GM19193 (cell line): Measurements from ENCODE around the gene CLSTN2.

Source experiments
- POLR2A ChIP-seq: IDR thresholded peaks from 4 replicates; pipeline ENCODE4 v1.6.1; 2011; ENCODE audit not compliant: insufficient read depth, insufficient read length; ENCODE audit errors: extremely low read depth

CLSTN2 gene

DNA sequence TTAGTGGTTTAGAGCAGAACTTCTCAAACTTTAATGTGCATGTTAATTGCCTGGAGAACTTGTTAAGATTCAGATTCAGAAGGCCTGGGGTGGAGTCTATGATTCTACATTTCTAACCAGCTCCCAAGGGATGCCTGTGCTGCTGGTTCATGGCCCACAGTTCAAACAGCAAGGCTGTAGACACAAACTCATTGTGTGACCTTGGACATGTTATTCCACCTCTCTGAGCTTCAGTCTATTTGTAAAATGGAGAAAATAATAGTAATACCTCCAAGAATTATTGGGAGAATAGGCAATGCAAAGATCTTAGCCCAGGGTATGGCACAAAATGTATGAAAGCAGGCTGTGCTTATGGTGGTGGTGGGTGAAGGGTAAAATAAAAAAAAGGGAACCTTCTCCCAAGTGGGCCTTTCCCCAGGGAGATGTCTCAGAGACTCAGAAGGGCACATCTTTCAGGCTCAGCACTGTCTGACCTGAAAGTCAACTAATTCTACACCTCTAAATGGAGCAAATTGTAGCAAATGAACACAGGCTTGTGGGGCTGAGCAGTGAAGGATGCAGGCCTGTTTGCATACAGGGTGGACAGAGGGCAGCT, 566.9 kb downstream of the CLSTN2 start:
- TF ChIP-seq POLR2A: no peak

DNA sequence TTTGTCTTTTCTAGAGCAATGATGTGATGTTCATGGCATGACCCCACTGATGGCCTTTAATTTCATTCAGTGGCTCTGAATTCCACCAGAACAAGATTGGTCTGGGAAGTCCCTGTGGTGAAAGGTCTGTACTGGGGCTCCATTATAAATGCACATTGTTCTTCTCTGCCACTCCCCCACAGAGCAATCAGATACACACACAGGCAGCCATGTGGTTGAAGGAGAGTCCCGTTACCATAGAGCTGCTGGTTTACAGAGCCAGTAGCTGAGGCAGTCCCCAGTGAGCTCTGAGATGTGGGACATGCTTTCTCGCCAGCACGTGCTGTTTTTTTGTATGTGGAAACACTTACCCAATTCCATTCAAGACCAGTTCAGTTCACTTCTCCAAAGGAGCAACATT, 570.2 kb downstream of the CLSTN2 start:
- no peak for TF ChIP-seq POLR2A

DNA sequence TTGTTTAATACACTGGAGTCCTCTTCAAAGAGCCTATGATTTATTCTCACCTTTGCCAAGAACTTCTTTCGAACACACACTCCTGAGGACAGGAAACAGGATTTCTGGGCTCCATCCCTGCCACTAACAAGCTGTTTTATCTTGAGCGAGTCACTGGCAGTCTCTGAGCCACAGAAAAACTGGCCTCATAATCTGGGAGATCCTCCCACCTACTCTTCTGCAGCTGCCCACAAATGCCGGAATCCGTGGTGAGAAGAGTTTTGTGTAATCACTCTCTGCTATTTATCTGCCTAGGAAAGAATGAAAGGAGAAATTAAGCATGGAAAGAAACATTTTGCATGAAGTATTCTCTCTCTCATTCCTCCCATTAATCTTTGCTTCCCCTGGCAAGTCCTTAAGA, 570.9 kb downstream of the CLSTN2 start:
- no peak for TF ChIP-seq POLR2A

GRCh38 chr3:140508550-140508949, 573.6 kb downstream of the CLSTN2 start:
- no peak for TF ChIP-seq POLR2A

DNA sequence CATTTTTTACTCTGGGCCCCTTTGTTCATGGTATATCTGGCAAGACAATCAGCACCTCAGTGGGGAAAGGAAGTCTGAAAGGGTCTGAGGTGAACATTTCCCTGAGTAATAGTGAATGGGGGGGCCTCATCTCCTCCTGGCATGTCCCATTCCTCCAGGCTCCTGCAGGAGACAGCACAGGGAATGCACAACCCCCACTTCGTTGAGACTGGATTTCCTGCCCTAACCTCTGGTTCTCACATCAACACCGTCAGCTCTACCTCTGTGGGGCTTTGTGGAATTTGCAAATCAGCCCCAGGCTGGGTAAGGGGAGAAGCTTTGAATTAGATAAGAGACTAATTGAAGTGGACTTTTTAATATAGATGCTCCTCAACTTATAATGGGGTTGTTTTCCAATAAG, 574.5 kb downstream of the CLSTN2 start:
- no peak for TF ChIP-seq POLR2A

- no peak for TF ChIP-seq POLR2A
Measured at GRCh38 chr3:140510303-140510861, 575.4 kb downstream of the CLSTN2 start.

DNA sequence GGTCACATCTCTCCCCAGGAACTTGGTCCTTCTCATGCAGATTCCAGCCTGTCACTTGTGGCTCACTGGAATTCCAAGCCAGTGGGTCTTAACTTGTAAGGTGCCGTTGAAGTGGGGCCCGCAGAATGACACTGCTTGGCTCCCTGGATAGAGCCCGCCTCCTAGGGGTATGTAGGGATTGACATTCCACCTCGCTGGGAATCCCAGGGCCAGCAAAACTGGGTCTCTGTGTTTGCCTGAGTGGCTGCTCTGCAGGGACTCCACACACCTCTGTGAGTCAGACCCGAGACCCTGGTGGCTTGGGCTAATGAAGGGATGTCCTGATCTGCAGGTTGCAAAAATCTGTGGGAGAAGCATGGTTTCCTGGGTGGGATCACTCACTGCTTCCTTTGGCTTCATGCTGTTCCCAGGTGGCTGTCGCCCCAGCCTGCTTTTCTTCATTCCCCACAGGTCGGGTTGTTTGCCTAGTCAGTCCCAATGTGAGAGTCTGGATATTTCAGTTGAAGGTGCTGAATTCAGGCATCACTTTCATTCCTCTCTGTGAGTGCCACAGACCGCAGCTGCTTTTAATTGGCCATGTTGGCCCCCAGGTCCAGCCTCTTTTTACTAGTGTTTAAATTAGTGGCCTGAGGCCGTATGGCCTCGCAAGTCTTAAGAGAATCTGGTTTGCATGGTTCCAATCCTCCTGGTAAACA, 586.9 kb downstream of the CLSTN2 start:
- no peak for TF ChIP-seq POLR2A

DNA sequence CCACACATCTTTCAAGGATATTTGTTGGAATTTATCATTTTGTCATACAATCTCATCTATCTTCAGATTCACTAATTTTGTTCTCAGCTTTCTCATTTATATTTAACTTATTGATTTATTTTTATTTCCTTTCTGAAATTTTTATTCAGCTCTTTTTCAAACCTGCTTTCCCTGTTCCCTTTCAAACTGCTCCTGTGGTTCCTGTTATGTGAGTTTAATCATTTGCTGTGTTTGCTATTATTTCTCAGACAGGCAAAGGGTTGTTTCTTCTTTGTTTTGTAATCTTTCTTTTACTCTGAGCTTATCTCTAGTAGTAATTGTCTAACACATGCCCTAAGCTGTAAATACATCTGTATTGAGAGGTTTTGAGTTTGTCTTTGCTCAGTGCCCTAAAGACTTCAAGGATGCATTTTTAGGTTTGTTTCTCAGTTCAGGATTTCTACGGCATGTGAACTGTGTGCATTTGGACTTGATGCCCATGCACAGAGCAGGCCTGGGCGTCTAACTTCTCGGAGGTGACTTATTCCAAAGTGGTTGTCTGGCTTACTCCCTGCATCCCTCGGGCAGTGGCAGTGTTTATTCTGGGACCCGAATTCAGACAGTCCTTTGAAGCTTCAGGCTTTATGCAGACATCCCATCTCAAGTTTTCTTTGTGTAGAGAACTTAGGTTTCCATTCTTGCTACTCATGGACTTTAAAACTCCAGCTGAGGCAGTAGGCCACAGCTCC, 587.8 kb downstream of the CLSTN2 start:
- TF ChIP-seq POLR2A: no peak

DNA sequence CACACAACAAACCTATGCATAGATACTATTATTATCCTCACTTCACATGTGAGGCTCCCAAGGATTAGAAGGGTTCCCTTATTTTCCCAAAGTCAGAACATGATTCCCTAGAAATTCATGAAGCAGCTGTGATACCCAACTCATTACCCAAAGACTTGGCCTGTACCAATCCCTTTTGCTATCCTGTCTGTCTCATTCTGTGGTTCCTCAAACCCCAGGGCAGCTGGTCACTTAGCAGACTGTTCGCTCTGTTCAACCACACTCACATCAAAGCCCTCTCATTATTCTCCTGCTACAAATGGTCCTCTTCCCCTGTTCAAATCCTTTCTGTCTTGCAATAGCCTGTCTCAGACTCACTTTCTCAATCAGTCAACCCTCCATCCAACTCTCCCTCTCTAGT, 588.6 kb downstream of the CLSTN2 start:
- TF ChIP-seq POLR2A: no peak

DNA sequence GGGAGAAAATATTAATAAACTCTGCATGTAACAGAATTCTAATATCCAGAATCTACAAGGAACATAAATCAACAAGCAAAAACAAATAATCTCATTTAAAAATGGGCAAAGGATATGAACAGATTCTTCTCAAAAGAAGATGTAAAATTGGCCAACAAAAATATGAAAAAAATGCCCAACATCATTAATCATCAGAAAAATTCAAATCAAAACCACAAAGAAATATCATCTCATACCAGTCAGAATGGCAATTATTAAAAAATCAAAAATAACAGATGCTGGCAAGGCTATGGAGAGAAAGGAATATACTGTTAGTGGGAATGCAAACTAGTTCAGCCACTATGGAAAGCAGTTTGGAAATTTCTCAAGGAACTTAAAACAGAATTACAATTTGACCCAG, 592.2 kb downstream of the CLSTN2 start:
- TF ChIP-seq POLR2A: no peak

- TF ChIP-seq POLR2A: no peak
Measured at GRCh38 chr3:140529096-140529495, 594.1 kb downstream of the CLSTN2 start.

GRCh38 chr3:140529558-140529957, 594.6 kb downstream of the CLSTN2 start:
- no peak for TF ChIP-seq POLR2A

DNA sequence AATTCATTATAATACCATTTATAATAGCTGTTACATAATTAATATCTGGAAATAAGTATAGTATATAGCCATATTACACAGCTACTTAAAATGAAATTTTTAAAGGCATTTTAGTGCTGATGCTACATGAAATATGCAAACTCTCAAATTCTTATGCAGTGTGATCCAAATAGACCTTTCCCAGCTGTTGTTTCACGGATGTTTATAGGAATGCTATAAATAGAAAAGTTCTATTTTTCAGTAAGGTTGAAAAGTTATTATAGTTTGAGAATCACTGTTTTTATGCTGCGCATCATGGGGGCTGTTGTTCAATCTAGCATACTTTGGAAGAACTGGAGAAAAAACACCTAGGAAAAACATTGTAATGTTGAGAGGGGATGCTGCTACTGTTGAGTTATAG, 595.1 kb downstream of the CLSTN2 start:
- no peak for TF ChIP-seq POLR2A

DNA sequence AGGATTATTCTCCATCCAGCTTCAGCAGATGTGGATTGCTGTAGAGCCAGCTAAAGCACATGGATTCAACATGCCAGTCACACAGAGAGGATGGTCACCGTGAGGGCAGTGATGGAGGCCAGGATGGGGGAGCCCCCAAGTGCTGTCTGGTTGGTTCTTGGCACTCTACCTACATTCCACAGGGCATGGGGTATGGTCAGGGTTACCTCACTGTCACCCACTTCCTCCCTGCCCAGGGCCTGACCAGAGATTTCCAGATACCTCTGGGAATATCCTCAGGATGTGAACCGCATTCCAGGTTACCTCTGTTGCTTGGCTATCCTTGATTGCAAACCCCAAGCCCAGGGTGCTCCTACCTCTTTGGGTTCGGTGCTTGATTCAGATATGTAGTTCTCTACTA, 595.6 kb downstream of the CLSTN2 start:
- TF ChIP-seq POLR2A: no peak

GRCh38 chr3:140532793-140533330, 597.9 kb downstream of the CLSTN2 start:
- no peak for TF ChIP-seq POLR2A
